ENCODE results near the gene EVL.

The EVL gene

GRCh38 chr14:100031506-100032281 is 33.5 kb upstream of the EVL start:
- Mint-ChIP-seq H3K36me3 (no peaks in the 10 kb centered on the region), H3K9me3 (no peaks in the 10 kb centered on the region), H3K4me3 (no peak overlapping the region), H3K27me3 (peaks cover 5% of the 10 kb centered on the region), H3K4me1 (no peaks in the 10 kb centered on the region), H3K27ac (no peak overlapping the region)
- DNase-seq (ENCODE audit: low spot score in 2 of 2), result no peak
- ATAC-seq (ENCODE audit: low read depth), result no peak

- H3K36me3 Mint-ChIP-seq, result no peaks in the 10 kb centered on the region
- H3K4me1 Mint-ChIP-seq, result no peaks in the 10 kb centered on the region
Observed at GRCh38 chr14:100032738-100033137, 32.5 kb upstream of the EVL start.

GRCh38 chr14:100033347-100034075 is 31.7 kb upstream of the EVL start:
- no peak overlapping the region for H3K4me3 Mint-ChIP-seq
- no peak for ATAC-seq (ENCODE audit: low read depth)
- no peaks in the 10 kb centered on the region for H3K4me1 Mint-ChIP-seq
- no peak for DNase-seq (ENCODE audit: low spot score in 2 of 2)
- no peaks in the 10 kb centered on the region for H3K9me3 Mint-ChIP-seq
- peaks cover 3% of the 10 kb centered on the region for H3K27me3 Mint-ChIP-seq
- no peak overlapping the region for H3K27ac Mint-ChIP-seq
- H3K36me3 Mint-ChIP-seq, result no peaks in the 10 kb centered on the region

More at GRCh38 chr14:100032738-100033137, 32.5 kb upstream of the EVL start:
- Mint-ChIP-seq H3K9me3 (no peaks in the 10 kb centered on the region), H3K4me3 (no peak overlapping the region), H3K27ac (no peak overlapping the region), H3K27me3 (peaks cover 3% of the 10 kb centered on the region)
- no peak for ATAC-seq (ENCODE audit: low read depth)
- no peak for DNase-seq (ENCODE audit: low spot score in 2 of 2)

GRCh38 chr14:100034468-100034867 is 30.8 kb upstream of the EVL start:
- no peak for ATAC-seq (ENCODE audit: low read depth)
- no peak for DNase-seq (ENCODE audit: low spot score in 2 of 2)
- no peaks in the 10 kb centered on the region for H3K9me3 Mint-ChIP-seq
- no peak overlapping the region for H3K4me3 Mint-ChIP-seq
- peaks cover under 1% of the 10 kb centered on the region for H3K27me3 Mint-ChIP-seq
- no peaks in the 10 kb centered on the region for H3K36me3 Mint-ChIP-seq
- H3K27ac Mint-ChIP-seq, result no peak overlapping the region
- no peaks in the 10 kb centered on the region for H3K4me1 Mint-ChIP-seq

- H3K4me3 Mint-ChIP-seq, result no peak overlapping the region
- no peaks in the 10 kb centered on the region for H3K36me3 Mint-ChIP-seq
- H3K9me3 Mint-ChIP-seq, result no peaks in the 10 kb centered on the region
- no peak for DNase-seq (ENCODE audit: low spot score in 2 of 2)
- no peak for ATAC-seq (ENCODE audit: low read depth)
- no peaks in the 10 kb centered on the region for H3K27me3 Mint-ChIP-seq
- no peak overlapping the region for H3K27ac Mint-ChIP-seq
- no peaks in the 10 kb centered on the region for H3K4me1 Mint-ChIP-seq
Observed at GRCh38 chr14:100034961-100035500, 30.2 kb upstream of the EVL start.

DNA sequence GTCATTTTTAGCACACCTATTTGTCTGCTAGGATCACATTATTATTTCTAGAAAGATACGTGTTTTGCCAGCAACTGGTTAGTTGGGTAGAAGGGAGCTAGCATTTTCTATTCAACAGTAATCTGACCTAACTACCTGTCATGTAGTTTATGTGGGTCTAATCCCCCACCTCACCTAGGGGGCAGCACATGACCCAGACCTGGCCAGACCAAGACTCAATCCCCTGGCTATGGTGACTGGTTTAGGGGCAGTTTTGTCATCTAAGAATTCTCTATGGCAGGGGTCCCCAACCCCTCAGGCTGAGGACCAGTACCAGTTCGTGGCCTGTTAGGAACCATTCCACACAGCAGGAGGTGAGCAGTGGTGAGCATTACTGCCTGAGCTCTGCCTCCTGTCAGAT is 29.5 kb upstream of the EVL start:
- DNase-seq (ENCODE audit: low spot score in 2 of 2) (no peak), ATAC-seq (ENCODE audit: low read depth) (no peak)
- H3K27ac Mint-ChIP-seq, result no peak overlapping the region
- no peaks in the 10 kb centered on the region for H3K4me1 Mint-ChIP-seq
- H3K4me3 Mint-ChIP-seq, result no peak overlapping the region
- no peaks in the 10 kb centered on the region for H3K9me3 Mint-ChIP-seq
- H3K27me3 Mint-ChIP-seq, result no peaks in the 10 kb centered on the region
- H3K36me3 Mint-ChIP-seq, result no peaks in the 10 kb centered on the region

DNA sequence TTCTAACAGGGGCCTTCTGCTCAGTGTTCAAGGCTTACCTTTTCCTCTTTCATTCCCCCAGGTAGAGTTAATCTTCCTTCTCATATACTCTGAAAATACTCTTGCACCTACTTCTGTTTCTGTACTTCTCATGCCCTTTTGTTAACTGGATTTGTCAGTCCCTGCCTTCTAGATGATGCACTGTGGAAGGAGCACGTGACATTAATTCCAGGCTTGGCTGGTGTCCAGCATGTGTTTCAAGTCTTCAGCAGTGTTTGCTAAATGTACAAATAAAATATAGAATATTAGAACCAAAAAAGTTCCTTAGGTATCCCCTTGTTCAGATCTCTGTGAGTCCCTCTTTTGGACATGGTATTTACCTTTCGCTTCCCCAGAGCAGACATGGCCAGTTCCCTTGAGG is 27.9 kb upstream of the EVL start:
- Mint-ChIP-seq H3K27ac (no peak overlapping the region), H3K27me3 (no peaks in the 10 kb centered on the region), H3K36me3 (no peaks in the 10 kb centered on the region), H3K4me1 (no peaks in the 10 kb centered on the region), H3K4me3 (no peak overlapping the region), H3K9me3 (no peaks in the 10 kb centered on the region)
- DNase-seq (ENCODE audit: low spot score in 2 of 2) (no peak), ATAC-seq (ENCODE audit: low read depth) (no peak)

- DNase-seq (ENCODE audit: low spot score in 2 of 2), result no peak
Observed at GRCh38 chr14:100038065-100038464, 27.2 kb upstream of the EVL start.

DNA sequence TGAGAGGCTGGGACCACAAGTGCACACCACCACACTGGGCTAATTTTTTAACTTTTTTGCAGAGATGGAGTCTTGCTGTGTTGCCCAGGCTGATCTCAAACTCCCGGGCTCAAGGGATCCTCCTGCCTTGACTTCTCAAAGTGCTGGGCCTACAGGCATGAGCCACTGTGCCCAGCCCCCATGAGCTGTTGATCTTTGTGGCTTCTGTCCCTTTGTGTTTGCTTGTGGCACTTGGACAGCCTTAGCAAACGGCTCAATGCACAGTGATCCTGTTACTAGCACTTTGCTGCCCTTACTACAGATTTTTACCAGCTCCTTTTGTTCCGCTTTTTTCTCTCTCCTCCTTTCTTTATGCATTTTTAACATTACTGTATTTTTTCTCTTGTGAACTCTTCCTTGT is 25.3 kb upstream of the EVL start:
- no peak overlapping the region for H3K27ac Mint-ChIP-seq
- no peaks in the 10 kb centered on the region for H3K27me3 Mint-ChIP-seq
- no peak for DNase-seq (ENCODE audit: low spot score in 2 of 2)
- no peak overlapping the region for H3K4me3 Mint-ChIP-seq
- no peaks in the 10 kb centered on the region for H3K9me3 Mint-ChIP-seq
- H3K36me3 Mint-ChIP-seq, result no peaks in the 10 kb centered on the region
- no peaks in the 10 kb centered on the region for H3K4me1 Mint-ChIP-seq
- no peak for ATAC-seq (ENCODE audit: low read depth)

More at GRCh38 chr14:100038065-100038464, 27.2 kb upstream of the EVL start:
- Mint-ChIP-seq H3K36me3 (no peaks in the 10 kb centered on the region), H3K9me3 (no peaks in the 10 kb centered on the region), H3K4me1 (no peaks in the 10 kb centered on the region), H3K27ac (no peak overlapping the region), H3K4me3 (no peak overlapping the region), H3K27me3 (no peaks in the 10 kb centered on the region)
- no peak for ATAC-seq (ENCODE audit: low read depth)

DNA sequence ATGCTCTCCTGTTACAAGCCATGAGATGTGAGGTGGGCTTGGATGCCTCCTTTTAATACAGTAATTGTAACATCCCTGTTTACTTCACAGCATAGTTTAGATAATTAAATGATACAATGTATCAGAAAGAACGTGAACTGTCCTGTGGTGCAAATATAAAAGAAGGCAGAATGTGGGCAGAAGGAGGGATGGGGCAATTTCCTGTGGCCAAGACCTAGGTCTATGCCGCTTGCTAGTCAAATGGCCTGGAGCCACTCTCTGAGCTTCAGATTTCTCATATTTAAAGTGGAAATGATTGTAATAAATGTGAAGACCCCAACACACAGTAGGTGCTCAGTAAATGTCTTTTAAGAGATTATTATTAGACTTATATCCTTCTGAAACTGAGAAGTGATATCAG is 24.0 kb upstream of the EVL start:
- no peaks in the 10 kb centered on the region for H3K27me3 Mint-ChIP-seq
- DNase-seq (ENCODE audit: low spot score in 2 of 2) (no peak), ATAC-seq (ENCODE audit: low read depth) (no peak)
- no peaks in the 10 kb centered on the region for H3K4me1 Mint-ChIP-seq
- no peaks in the 10 kb centered on the region for H3K36me3 Mint-ChIP-seq
- no peak overlapping the region for H3K27ac Mint-ChIP-seq
- no peaks in the 10 kb centered on the region for H3K9me3 Mint-ChIP-seq
- H3K4me3 Mint-ChIP-seq, result no peak overlapping the region

- no peaks in the 10 kb centered on the region for H3K9me3 Mint-ChIP-seq
- ATAC-seq (ENCODE audit: low read depth), result no peak
- H3K27ac Mint-ChIP-seq, result no peak overlapping the region
- no peak for DNase-seq (ENCODE audit: low spot score in 2 of 2)
- no peaks in the 10 kb centered on the region for H3K27me3 Mint-ChIP-seq
- H3K36me3 Mint-ChIP-seq, result no peaks in the 10 kb centered on the region
- H3K4me1 Mint-ChIP-seq, result no peaks in the 10 kb centered on the region
- H3K4me3 Mint-ChIP-seq, result no peak overlapping the region
Observed at GRCh38 chr14:100042286-100042685, 22.9 kb upstream of the EVL start.

DNA sequence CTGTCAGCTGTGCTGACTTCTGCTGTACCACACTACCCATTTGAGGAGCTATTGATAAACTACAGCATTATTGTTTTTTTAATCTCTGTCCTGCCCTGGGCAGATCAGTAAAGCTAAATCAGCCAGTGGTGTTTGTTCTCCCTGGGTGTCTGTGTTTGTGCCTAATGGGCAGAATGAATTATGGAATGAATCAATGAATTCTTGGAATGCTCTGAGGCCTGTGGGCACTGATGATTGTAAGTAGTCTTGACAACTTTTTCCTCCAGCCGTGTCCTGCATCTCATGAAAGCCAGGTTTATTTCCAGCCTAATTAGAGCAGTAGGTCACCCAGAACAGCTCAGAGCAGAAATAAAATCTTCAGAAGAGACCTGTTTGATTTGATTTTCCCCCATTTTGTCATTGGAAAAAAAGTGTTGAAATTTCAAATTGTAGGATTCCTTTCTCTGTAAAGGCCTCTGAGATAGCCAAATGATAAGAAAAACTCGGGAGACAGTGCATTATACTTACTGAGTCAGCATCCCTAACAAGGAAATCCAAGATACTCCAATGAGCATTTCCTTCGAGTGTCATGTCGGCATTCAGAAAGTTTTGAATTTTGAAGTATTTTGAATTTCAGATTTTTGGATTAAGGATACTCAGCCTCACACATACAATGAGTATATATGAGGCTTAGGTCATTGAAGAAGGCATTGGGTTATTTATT is 19.4 kb upstream of the EVL start:
- ATAC-seq (ENCODE audit: low read depth), result no peak
- H3K4me3 Mint-ChIP-seq, result no peak overlapping the region
- H3K27ac Mint-ChIP-seq, result no peak overlapping the region
- H3K27me3 Mint-ChIP-seq, result no peaks in the 10 kb centered on the region
- no peaks in the 10 kb centered on the region for H3K9me3 Mint-ChIP-seq
- H3K36me3 Mint-ChIP-seq, result no peaks in the 10 kb centered on the region
- DNase-seq (ENCODE audit: low spot score in 2 of 2), result no peak
- no peaks in the 10 kb centered on the region for H3K4me1 Mint-ChIP-seq

DNA sequence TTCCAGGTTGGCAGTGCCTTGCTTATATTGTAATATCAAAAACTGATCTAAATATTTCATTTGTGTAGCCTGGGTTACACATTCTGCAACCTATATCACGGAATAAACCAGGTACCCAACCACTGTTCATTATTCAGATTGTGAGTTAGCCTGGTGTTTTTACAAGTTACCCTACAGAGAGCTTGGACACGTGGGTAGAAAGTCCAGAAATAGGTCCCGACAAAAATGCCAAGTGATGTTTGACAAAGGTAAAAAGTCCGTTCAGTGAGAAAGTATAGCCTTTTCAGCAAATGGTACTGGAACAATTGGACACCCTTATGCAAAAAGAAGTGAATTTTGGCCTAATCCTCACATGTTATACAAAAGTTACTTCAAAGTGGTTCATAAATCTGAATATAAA is 17.6 kb upstream of the EVL start:
- Mint-ChIP-seq H3K36me3 (no peaks in the 10 kb centered on the region), H3K4me1 (no peaks in the 10 kb centered on the region), H3K4me3 (no peak overlapping the region), H3K27me3 (no peaks in the 10 kb centered on the region), H3K9me3 (no peaks in the 10 kb centered on the region), H3K27ac (no peak overlapping the region)
- ATAC-seq (ENCODE audit: low read depth) (no peak), DNase-seq (ENCODE audit: low spot score in 2 of 2) (no peak)

DNA sequence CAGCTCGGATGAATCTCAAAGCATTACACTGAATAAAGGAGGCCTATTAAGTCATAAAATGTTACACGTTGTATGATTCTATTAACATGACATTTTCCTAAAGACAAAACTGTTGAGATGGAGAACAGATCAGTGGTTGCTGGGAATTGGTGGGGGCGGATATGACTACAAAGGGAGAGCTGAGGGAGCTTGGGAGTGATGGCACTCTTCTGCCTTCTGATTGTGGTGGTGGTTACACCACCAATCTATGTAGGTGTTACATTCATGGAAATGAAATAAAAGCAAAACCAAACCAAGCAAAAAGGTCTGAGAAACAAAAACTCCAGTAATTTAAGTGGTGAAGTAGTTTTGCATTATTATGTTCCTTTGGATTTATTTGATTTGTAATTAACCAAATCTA is 16.4 kb upstream of the EVL start:
- no peaks in the 10 kb centered on the region for H3K9me3 Mint-ChIP-seq
- H3K27me3 Mint-ChIP-seq, result no peaks in the 10 kb centered on the region
- no peak for ATAC-seq (ENCODE audit: low read depth)
- no peak overlapping the region for H3K4me3 Mint-ChIP-seq
- no peaks in the 10 kb centered on the region for H3K4me1 Mint-ChIP-seq
- DNase-seq (ENCODE audit: low spot score in 2 of 2), result no peak
- H3K27ac Mint-ChIP-seq, result no peak overlapping the region
- H3K36me3 Mint-ChIP-seq, result no peaks in the 10 kb centered on the region

Data from memory B cell (primary cell).